Activated CD8-positive, alpha-beta T cell treated with anti-CD3 and anti-CD28 coated beads for 36 hours (primary cell): ENCODE results near the gene SALL2. TPM values are rescaled to one million over a fixed set of nuclear protein-coding genes. Genes with fewer than 3 reads are reported as not detected.
"Not testable (repeated sequence)": the region's sequence is repeated elsewhere in the genome, so short reads cannot be mapped to it uniquely, and the experiment has no call there.

Experiments used
- ATAC-seq: fragments of 200-7000 bp; cut with Tn5 transposase; one replicate; pipeline ENCODE4 v1.10.0; 2021; ENCODE audit warnings: mild to moderate bottlenecking, moderate library complexity
- CTCF ChIA-PET: fragments of 350-600 bp; sonication (Branson Sonifier 250); formaldehyde crosslinking; loops from one replicate; lab custom pipeline; 2021; ENCODE audit warnings: antibody characterized with exemption; lab: Charles Lee
- POLR2A ChIA-PET: fragments of 350-600 bp; sonication (Branson Sonifier 250); formaldehyde crosslinking; loops from one replicate; lab custom pipeline; 2021; ENCODE audit warnings: antibody characterized with exemption; lab: Charles Lee
- DNase-seq: peaks from one replicate; pipeline ENCODE4 v3.0.0-alpha.2; 2020
- H3K27ac Mint-ChIP-seq: one replicate; pipeline ENCODE4 v1.8.0; 2021; ENCODE audit warnings: mild to moderate bottlenecking, mixed read lengths
- H3K27me3 Mint-ChIP-seq: one replicate; pipeline ENCODE4 v1.8.0; 2021; ENCODE audit warnings: mixed read lengths
- H3K36me3 Mint-ChIP-seq: one replicate; pipeline ENCODE4 v1.8.0; 2021; ENCODE audit warnings: low read depth, mixed read lengths
- H3K4me1 Mint-ChIP-seq: one replicate; pipeline ENCODE4 v1.8.0; 2021; ENCODE audit warnings: low read depth, mixed read lengths
- H3K4me3 Mint-ChIP-seq: one replicate; pipeline ENCODE4 v1.8.0; 2021; ENCODE audit warnings: mild to moderate bottlenecking, moderate library complexity, mixed read lengths
- H3K9me3 Mint-ChIP-seq: one replicate; pipeline ENCODE4 v1.8.0; 2021; ENCODE audit warnings: mixed read lengths
- CTCF ChIP-seq: fragments of 200-600 bp; IDR thresholded peaks from one replicate; pipeline ENCODE4 v1.8.0; 2022; ENCODE audit warnings: antibody characterized with exemption, mild to moderate bottlenecking
- intact Hi-C: fragments of 100-400 bp; cut with micrococcal nuclease; formaldehyde crosslinking; loops from one replicate; pipeline ENCODE4 v1.10.0; 2022
- total RNA-seq, 2 experiments: library from RNA; stranded (reverse); gene quantifications; one replicate each; pipeline ENCODE4 v1.2.3, GENCODE V29; 2021

Gene SALL2
- total RNA-seq, 2 experiments from 2014 or later = 2.9 to 3.5 TPM

- intact Hi-C loops = loop anchor here (1.0 kb wide), 1 partner anchor 59 kb away; no protein-coding TSS in a partner anchor
- Mint-ChIP-seq H3K27me3 (no peaks in the 10 kb centered on the region), H3K4me1 (peaks cover 5% of the 10 kb centered on the region), H3K4me3 (no peak overlapping the region), H3K27ac (peak overlapping the region; percentile 5), H3K9me3 (no peaks in the 10 kb centered on the region), H3K36me3 (no peaks in the 10 kb centered on the region)
- ChIA-PET CTCF (interaction anchor here (0.6 to 6.2 kb wide), 20 partner anchors 11 to 127 kb away, joined by 3 to 100 read pairs (median 4); partner anchors contain the start of genes CHD8, METTL3 and SALL2), POLR2A (interaction anchor here (0.7 to 1.9 kb wide), 2 partner anchors 47 to 95 kb away, joined by 3 to 7 read pairs; partner anchors contain the start of gene METTL3)
- DNase-seq (peak; percentile 91), ATAC-seq (peak; percentile 76)
- TF ChIP-seq CTCF = peak; percentile 73
Observed at GRCh38 chr14:21557084-21557901, 31.1 kb upstream of the SALL2 start.

- Mint-ChIP-seq H3K36me3 (no peaks in the 10 kb centered on the region), H3K27ac (no peak overlapping the region), H3K27me3 (no peaks in the 10 kb centered on the region), H3K4me1 (peaks cover 5% of the 10 kb centered on the region), H3K9me3 (no peaks in the 10 kb centered on the region), H3K4me3 (no peak overlapping the region)
- TF ChIP-seq CTCF = no peak
- ChIA-PET POLR2A (interaction anchor here (0.7 to 1.9 kb wide), 3 partner anchors 46 to 300 kb away, joined by 3 to 7 read pairs (median 3); partner anchors contain the start of gene METTL3), CTCF (interaction anchor here (0.6 to 6.2 kb wide), 20 partner anchors 10 to 126 kb away, joined by 3 to 100 read pairs (median 4); partner anchors contain the start of genes CHD8, METTL3, SALL2 and TOX4)
- ATAC-seq (no peak), DNase-seq (no peak)
- intact Hi-C loops = loop anchor here (1.0 kb wide), 1 partner anchor 58 kb away; no protein-coding TSS in a partner anchor
Observed at GRCh38 chr14:21556378-21557083, 30.4 kb upstream of the SALL2 start.

- H3K4me1 Mint-ChIP-seq = peaks cover 5% of the 10 kb centered on the region
- POLR2A ChIA-PET = no interaction called here
- no peaks in the 10 kb centered on the region for H3K9me3 Mint-ChIP-seq
- TF ChIP-seq CTCF = no peak
- no peaks in the 10 kb centered on the region for H3K27me3 Mint-ChIP-seq
- no peak overlapping the region for H3K27ac Mint-ChIP-seq
- CTCF ChIA-PET = interaction anchor here (2.5 kb wide), 1 partner anchor 55 kb away, joined by 14 read pairs; no protein-coding TSS in a partner anchor
- no peaks in the 10 kb centered on the region for H3K36me3 Mint-ChIP-seq
- DNase-seq = no peak
- ATAC-seq = no peak
- no peak overlapping the region for H3K4me3 Mint-ChIP-seq
- intact Hi-C loops = no loop called here
Observed at GRCh38 chr14:21553266-21553665, 27.1 kb upstream of the SALL2 start.

GRCh38 chr14:21544588-21544987, 18.4 kb upstream of the SALL2 start:
- CTCF ChIA-PET, H3K36me3 Mint-ChIP-seq, H3K27me3 Mint-ChIP-seq, intact Hi-C loops, DNase-seq, H3K4me3 Mint-ChIP-seq, H3K9me3 Mint-ChIP-seq, POLR2A ChIA-PET, H3K4me1 Mint-ChIP-seq, ATAC-seq, H3K27ac Mint-ChIP-seq: not testable (repeated sequence)

- TF ChIP-seq CTCF = no peak
- POLR2A ChIA-PET = no interaction called here
- H3K27me3 Mint-ChIP-seq = peaks cover 10% of the 10 kb centered on the region
- H3K36me3 Mint-ChIP-seq = no peaks in the 10 kb centered on the region
- intact Hi-C loops = no loop called here
- H3K4me3 Mint-ChIP-seq = no peak overlapping the region
- ATAC-seq (no peak), DNase-seq (no peak)
- CTCF ChIA-PET = no interaction called here
- no peaks in the 10 kb centered on the region for H3K4me1 Mint-ChIP-seq
- H3K9me3 Mint-ChIP-seq = no peaks in the 10 kb centered on the region
- no peak overlapping the region for H3K27ac Mint-ChIP-seq
Observed at GRCh38 chr14:21543963-21544362, 17.8 kb upstream of the SALL2 start.
